Sigmoid colon (tissue), 7 donors: ENCODE results near the gene LPP. TPM values are rescaled to one million over a fixed set of nuclear protein-coding genes. Genes with fewer than 3 reads are reported as not detected.
A peak's percentile ranks its signal among the peaks of the same experiment; 100 is the strongest.

Source experiments
- DNase-seq: peaks from one replicate; pipeline ENCODE4 v3.0.0-alpha.2; 2019
- H3K27ac ChIP-seq, 4 donors: fragments of 200-600 bp; sonication (generic); one replicate each; pipeline ENCODE4 v1.5.1; 2016 to 2019; ENCODE audit warnings: mild to moderate bottlenecking in 1 of 4
- H3K27me3 ChIP-seq, 3 donors: fragments of 200-600 bp; sonication (generic); one replicate each; pipeline ENCODE4 v1.5.1; 2019; ENCODE audit warnings: mild to moderate bottlenecking in 1 of 3
- H3K36me3 ChIP-seq, 4 donors: fragments of 200-600 bp; sonication (generic); one replicate each; pipeline ENCODE4 v1.5.1; 2016 to 2019
- H3K4me1 ChIP-seq, 4 donors: fragments of 200-600 bp; sonication (generic); one replicate each; pipeline ENCODE4 v1.5.1; 2017 to 2019
- H3K4me3 ChIP-seq, 4 donors: fragments of 200-600 bp; sonication (generic); one replicate each; pipeline ENCODE4 v1.5.1; 2017 to 2019; ENCODE audit warnings: mild to moderate bottlenecking in 2 of 4, moderate library complexity in 1 of 4
- H3K9me3 ChIP-seq, 4 donors: fragments of 200-600 bp in 3 of 4; sonication (generic) in 3 of 4; one replicate each; pipeline versions ENCODE4 v1.5.1 to v1.6.1; 2013 to 2019
- EP300 ChIP-seq, 4 donors: sonication (generic); formaldehyde crosslinking; IDR thresholded peaks; one replicate each; pipeline ENCODE4 v1.6.1; 2017; ENCODE audit warnings: antibody characterized with exemption in 4 of 4
- POLR2A ChIP-seq, 2 donors: fragments of 450-650 bp; IDR thresholded peaks; one replicate each; pipeline ENCODE4 v1.6.1; 2016; ENCODE audit warnings: antibody characterized with exemption in 2 of 2, mild to moderate bottlenecking in 2 of 2, moderate library complexity in 2 of 2
- POLR2AphosphoS5 ChIP-seq, 4 donors: sonication (generic); formaldehyde crosslinking; IDR thresholded peaks; one replicate each; pipeline ENCODE4 v1.6.1; 2017; ENCODE audit warnings: antibody characterized with exemption in 4 of 4
- WGBS, 2 donors: extraction: QIAGEN DNeasy Blood & Tissue Kit; methylation state at CpG; one replicate each; pipeline ENCODE4 v1.1.7; 2013; 5-methylcytosine and 5-hydroxymethylcytosine counted together
- intact Hi-C: fragments of 100-400 bp; cut with DNase I; formaldehyde crosslinking; loops from one replicate; pipeline ENCODE4 v1.15.1; 2023
- polyA plus RNA-seq, 3 donors: library from polyadenylated mRNA; stranded (reverse); fragments of 200-250 nt; gene quantifications; one replicate each; pipeline ENCODE4 v1.2.3, GENCODE V29; 2013
- total RNA-seq, 4 donors: library from RNA; depleted of rRNA; stranded (reverse); fragments of >200 nt; gene quantifications; one replicate each; pipeline ENCODE4 v1.1.0, GENCODE V29; 2016
- TF ChIP-seq, protein P1 (sequence below), 4 experiments: fragments of 450-650 bp in 3 of 4; fragments of 200-600 bp in 1 of 4; IDR thresholded peaks; one replicate each; pipeline ENCODE4 v1.5.1; 2016 to 2019; ENCODE audit warnings: antibody characterized with exemption in 4 of 4, mild to moderate bottlenecking in 3 of 4, moderate library complexity in 2 of 4
- donor health status: healthy with polysubstance abuse.
- donor health status: Bipolar disorder and iron deficiency.
- donor health status: healthy.

Gene LPP
- total and polyA plus RNA-seq, 7 donors, result 5.3 to 1,773 (median 824) TPM

DNA sequence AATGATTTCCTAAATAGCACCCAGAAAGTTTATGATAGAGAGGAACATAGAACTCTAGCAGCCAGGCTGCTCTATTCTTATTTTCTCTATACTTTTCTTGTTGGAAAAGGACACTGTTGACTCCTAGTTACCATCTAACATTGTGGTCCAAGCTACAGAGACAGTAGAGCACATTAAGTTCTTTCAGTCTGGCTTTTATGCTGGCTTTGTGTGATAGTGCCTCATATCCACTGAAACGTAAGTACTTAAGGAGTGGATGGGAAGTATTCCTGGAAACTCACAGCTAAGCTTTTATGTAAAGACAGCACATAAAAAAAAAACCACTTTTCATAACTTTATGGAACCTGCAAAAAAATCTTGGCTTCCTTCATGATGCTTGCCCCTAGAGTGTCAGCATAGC is 537.7 kb downstream of the LPP start:
- Histone ChIP-seq H3K4me3 (no peak overlapping the region), H3K4me1 (peaks cover 0 to 66% (median 49%) of the 10 kb centered on the region in 4 donors), H3K36me3 (no peaks in the 10 kb centered on the region), H3K9me3 (no peaks in the 10 kb centered on the region), H3K27me3 (no peaks in the 10 kb centered on the region), H3K27ac (peak overlapping the region in 2 of 4 donors; percentile 12 to 57)
- no peak for DNase-seq
- intact Hi-C loops, result no loop called here
- 92 to 97% methylated on average over 1 of the region's 1 CpG for WGBS, 2 donors
- TF ChIP-seq, protein P1, sequence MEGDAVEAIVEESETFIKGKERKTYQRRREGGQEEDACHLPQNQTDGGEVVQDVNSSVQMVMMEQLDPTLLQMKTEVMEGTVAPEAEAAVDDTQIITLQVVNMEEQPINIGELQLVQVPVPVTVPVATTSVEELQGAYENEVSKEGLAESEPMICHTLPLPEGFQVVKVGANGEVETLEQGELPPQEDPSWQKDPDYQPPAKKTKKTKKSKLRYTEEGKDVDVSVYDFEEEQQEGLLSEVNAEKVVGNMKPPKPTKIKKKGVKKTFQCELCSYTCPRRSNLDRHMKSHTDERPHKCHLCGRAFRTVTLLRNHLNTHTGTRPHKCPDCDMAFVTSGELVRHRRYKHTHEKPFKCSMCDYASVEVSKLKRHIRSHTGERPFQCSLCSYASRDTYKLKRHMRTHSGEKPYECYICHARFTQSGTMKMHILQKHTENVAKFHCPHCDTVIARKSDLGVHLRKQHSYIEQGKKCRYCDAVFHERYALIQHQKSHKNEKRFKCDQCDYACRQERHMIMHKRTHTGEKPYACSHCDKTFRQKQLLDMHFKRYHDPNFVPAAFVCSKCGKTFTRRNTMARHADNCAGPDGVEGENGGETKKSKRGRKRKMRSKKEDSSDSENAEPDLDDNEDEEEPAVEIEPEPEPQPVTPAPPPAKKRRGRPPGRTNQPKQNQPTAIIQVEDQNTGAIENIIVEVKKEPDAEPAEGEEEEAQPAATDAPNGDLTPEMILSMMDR (IDR thresholded peaks at IDR 0.05), result no peak
- TF ChIP-seq POLR2A (IDR thresholded peaks at IDR 0.05) (no peak), EP300 (IDR thresholded peaks at IDR 0.05) (no peak), POLR2AphosphoS5 (IDR thresholded peaks at IDR 0.05) (no peak)

DNA sequence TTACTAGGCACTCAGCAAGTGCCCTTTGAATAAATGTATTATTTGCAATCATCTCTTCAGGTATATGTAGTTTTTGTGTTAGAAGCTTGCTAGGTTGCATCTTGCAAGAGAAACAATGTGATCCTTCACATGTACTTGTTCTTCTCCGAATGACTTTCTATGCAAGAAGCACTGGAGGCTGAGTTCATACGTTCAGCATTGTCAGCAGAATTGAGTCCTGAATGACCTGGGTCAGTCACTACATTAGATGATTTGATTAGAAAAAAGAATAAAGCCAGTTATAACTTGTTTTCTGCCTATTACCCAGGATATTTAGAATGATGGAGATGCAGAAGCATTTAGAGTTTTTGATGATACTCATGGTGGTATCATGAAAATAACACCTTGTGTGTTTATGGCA is 538.7 kb downstream of the LPP start:
- no peaks in the 10 kb centered on the region for H3K27me3 ChIP-seq
- no peak overlapping the region for H3K4me3 ChIP-seq
- H3K36me3 ChIP-seq, result no peaks in the 10 kb centered on the region
- intact Hi-C loops, result no loop called here
- no peak for DNase-seq
- H3K9me3 ChIP-seq, result no peaks in the 10 kb centered on the region
- TF ChIP-seq POLR2A (IDR thresholded peaks at IDR 0.05), result no peak
- TF ChIP-seq EP300 (IDR thresholded peaks at IDR 0.05), result no peak
- TF ChIP-seq, protein P1 (IDR thresholded peaks at IDR 0.05), result no peak
- TF ChIP-seq POLR2AphosphoS5 (IDR thresholded peaks at IDR 0.05), result no peak
- no peak overlapping the region for H3K27ac ChIP-seq
- peaks cover 0 to 62% (median 47%) of the 10 kb centered on the region in 4 donors for H3K4me1 ChIP-seq
- 95 to 96% methylated on average over 2 of the region's 2 CpGs for WGBS, 2 donors

DNA sequence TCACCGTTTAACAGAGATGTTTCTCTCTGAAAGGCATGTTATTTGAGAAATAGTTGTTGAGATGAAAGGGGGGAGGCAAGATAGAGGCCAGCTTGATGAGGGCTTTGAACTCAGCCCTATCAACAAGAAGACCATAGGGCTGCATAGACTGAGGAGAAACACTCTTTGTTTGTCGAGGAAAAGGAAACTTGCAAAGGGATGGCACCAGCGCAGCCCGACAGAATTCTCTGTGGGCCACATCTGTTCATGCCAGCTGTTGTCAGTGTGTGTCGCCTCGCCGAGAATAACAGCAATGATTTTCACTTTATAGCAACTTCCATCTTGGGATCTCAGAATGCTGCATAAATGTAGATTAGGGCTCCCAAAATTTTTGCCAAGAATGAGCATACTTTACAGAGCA is 539.5 kb downstream of the LPP start:
- Histone ChIP-seq H3K4me3 (no peak overlapping the region), H3K27ac (peak overlapping the region in 1 of 4 donors; percentile 21), H3K4me1 (peaks cover 0 to 58% (median 40%) of the 10 kb centered on the region in 4 donors), H3K9me3 (no peaks in the 10 kb centered on the region), H3K27me3 (no peaks in the 10 kb centered on the region), H3K36me3 (no peaks in the 10 kb centered on the region)
- no peak for DNase-seq
- WGBS, 2 donors, result 84 to 94% methylated on average over 7 of the region's 7 CpGs
- intact Hi-C loops, result no loop called here
- TF ChIP-seq, protein P1 (IDR thresholded peaks at IDR 0.05), result no peak
- TF ChIP-seq POLR2A (IDR thresholded peaks at IDR 0.05) (no peak), EP300 (IDR thresholded peaks at IDR 0.05) (no peak), POLR2AphosphoS5 (IDR thresholded peaks at IDR 0.05) (no peak)

DNA sequence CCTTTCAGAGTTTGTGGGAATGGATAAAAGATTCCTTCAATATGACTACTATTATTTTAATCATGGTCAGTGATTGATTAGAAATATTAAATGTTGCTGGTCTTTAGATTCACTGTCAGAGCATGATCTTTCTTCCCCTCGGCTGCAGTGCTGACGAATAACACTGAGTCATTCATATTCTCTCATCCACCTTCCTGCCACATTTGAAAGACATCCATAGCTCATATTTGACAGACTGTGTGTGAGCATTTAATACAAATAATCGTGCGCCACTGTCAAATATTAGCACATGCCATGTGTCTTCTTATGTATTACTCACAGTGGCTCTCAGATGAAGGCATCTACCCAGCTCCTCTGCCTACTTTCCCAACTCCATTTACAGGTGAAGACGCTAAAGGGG is 541.3 kb downstream of the LPP start:
- Histone ChIP-seq H3K4me1 (peaks cover 0 to 56% (median 22%) of the 10 kb centered on the region in 4 donors), H3K27ac (no peak overlapping the region), H3K27me3 (no peaks in the 10 kb centered on the region), H3K4me3 (no peak overlapping the region), H3K36me3 (no peaks in the 10 kb centered on the region), H3K9me3 (no peaks in the 10 kb centered on the region)
- intact Hi-C loops, result no loop called here
- DNase-seq, result no peak
- no peak for TF ChIP-seq POLR2A (IDR thresholded peaks at IDR 0.05)
- WGBS, 2 donors, result 93 to 94% methylated on average over 5 of the region's 5 CpGs

DNA sequence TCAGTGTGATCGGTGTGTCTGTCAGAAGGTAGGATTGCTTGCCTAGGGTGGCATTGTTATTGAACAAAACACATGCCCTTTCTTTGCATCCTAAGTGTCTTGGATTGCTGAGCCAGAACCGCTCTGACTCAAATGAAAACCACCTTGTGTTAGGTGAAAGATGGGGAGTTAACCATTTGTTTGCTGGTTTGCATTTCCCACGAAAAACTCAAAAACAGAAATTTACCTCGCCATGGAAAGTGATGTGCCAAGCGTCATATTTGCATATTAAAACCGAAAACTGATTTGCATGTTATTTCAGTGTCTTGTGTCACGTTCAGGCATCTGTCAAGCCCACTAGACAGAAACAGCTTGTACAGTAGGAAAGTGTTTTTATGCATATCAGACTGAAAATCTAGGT is 543.2 kb downstream of the LPP start:
- 82 to 90% methylated on average over 7 of the region's 7 CpGs for WGBS, 2 donors
- H3K4me1 ChIP-seq, result peaks cover 0 to 45% (median 9%) of the 10 kb centered on the region in 4 donors
- TF ChIP-seq POLR2A (IDR thresholded peaks at IDR 0.05), result no peak
- TF ChIP-seq, protein P1 (IDR thresholded peaks at IDR 0.05), result no peak
- no peak for TF ChIP-seq EP300 (IDR thresholded peaks at IDR 0.05)
- TF ChIP-seq POLR2AphosphoS5 (IDR thresholded peaks at IDR 0.05), result no peak
- intact Hi-C loops, result no loop called here
- H3K9me3 ChIP-seq, result no peaks in the 10 kb centered on the region
- H3K4me3 ChIP-seq, result no peak overlapping the region
- no peaks in the 10 kb centered on the region for H3K36me3 ChIP-seq
- no peak for DNase-seq
- H3K27ac ChIP-seq, result no peak overlapping the region
- no peaks in the 10 kb centered on the region for H3K27me3 ChIP-seq
